ENCODE results near the gene HAX1.
"Not testable (repeated sequence)": the region's sequence is repeated elsewhere in the genome, so short reads cannot be mapped to it uniquely, and the experiment has no call there.

HAX1 gene

DNA sequence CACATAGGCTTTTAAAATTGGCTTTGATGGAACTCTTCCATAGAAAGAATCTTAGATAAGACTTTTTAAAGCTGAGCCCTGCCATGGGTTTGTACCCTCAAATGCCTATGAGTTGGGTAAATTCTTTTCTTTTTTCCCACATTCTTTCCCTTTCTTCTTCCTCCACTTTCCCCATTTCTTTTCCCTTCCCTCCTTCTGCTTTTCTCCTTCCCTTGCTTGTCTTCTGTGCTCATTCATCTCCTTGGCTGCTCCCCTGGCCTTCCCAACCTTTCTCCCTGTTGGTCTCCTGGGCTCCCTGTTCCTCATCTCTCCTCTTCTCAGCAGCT, 49.1 kb downstream of the HAX1 start:
- POLR2A ChIA-PET; H3K36me3 ChIP-seq (ENCODE audit: control insufficient read depth in 2 of 2, insufficient read depth in 1 of 2, low read length in 2 of 2); H3K9me3 ChIP-seq (ENCODE audit: control insufficient read depth, insufficient read depth, low read depth, low read length); H3K27ac ChIP-seq (ENCODE audit: extremely low read depth, low read depth, low read length); H3K4me3 ChIP-seq (ENCODE audit: low read depth, low read length); H3K4me1 ChIP-seq (ENCODE audit: control insufficient read depth, insufficient read depth, low read length): not testable (repeated sequence)
- CTCF ChIA-PET, result interaction anchor here (0.6 to 0.7 kb wide), 3 partner anchors 13 to 439 kb away, joined by 3 to 5 read pairs (median 3); no protein-coding TSS in a partner anchor
- TF ChIP-seq PRDM1 (tag by site-specific recombination; IDR thresholded peaks at IDR 0.05), result peak; percentile 81

DNA sequence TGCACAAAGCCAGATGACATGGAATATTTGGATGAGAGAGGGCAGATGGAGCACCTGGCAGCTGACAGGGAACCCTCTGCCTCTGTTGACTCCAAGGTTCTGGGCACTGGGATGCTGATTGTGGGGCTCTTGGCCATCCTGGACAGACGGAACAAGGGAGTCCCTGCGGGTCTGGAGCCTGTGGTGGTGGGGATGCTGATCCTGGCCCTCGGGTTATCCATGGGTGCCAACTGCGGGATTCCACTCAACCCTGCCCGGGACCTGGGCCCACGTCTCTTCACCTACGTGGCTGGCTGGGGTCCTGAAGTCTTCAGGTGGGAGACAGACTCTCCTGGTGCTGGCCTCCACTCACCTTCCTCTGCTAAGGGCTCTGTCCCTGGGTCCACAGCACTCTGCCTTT, 51.1 kb downstream of the HAX1 start:
- peaks cover 6% of the 10 kb centered on the region for H3K4me1 ChIP-seq (ENCODE audit: control insufficient read depth, insufficient read depth, low read length)
- TF ChIP-seq ZNF791 (tag by site-specific recombination; IDR thresholded peaks at IDR 0.05), result no peak
- TF ChIP-seq, protein P1, sequence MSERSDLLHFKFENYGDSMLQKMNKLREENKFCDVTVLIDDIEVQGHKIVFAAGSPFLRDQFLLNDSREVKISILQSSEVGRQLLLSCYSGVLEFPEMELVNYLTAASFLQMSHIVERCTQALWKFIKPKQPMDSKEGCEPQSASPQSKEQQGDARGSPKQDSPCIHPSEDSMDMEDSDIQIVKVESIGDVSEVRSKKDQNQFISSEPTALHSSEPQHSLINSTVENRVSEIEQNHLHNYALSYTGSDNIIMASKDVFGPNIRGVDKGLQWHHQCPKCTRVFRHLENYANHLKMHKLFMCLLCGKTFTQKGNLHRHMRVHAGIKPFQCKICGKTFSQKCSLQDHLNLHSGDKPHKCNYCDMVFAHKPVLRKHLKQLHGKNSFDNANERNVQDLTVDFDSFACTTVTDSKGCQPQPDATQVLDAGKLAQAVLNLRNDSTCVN (tag by site-specific recombination; optimal IDR thresholded peaks at IDR 0.05), result no peak
- no peak for TF ChIP-seq ZNF654 (tag by site-specific recombination; IDR thresholded peaks at IDR 0.05; ENCODE audit: low read depth)
- TF ChIP-seq ZNF341 (tag by site-specific recombination; IDR thresholded peaks at IDR 0.05; ENCODE audit: low read depth), result no peak
- TF ChIP-seq HOXA7 (CRISPR knock-in tag; IDR thresholded peaks at IDR 0.05; ENCODE audit: borderline replicate concordance), result no peak
- no peak for TF ChIP-seq ZNF10 (tag by site-specific recombination; IDR thresholded peaks at IDR 0.05)
- TF ChIP-seq, protein P2, sequence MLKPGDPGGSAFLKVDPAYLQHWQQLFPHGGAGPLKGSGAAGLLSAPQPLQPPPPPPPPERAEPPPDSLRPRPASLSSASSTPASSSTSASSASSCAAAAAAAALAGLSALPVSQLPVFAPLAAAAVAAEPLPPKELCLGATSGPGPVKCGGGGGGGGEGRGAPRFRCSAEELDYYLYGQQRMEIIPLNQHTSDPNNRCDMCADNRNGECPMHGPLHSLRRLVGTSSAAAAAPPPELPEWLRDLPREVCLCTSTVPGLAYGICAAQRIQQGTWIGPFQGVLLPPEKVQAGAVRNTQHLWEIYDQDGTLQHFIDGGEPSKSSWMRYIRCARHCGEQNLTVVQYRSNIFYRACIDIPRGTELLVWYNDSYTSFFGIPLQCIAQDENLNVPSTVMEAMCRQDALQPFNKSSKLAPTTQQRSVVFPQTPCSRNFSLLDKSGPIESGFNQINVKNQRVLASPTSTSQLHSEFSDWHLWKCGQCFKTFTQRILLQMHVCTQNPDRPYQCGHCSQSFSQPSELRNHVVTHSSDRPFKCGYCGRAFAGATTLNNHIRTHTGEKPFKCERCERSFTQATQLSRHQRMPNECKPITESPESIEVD (tag by site-specific recombination; IDR thresholded peaks at IDR 0.05), result no peak
- TF ChIP-seq ZNF174 (tag by site-specific recombination; IDR thresholded peaks at IDR 0.05), result no peak
- TF ChIP-seq OSR2 (tag by site-specific recombination; IDR thresholded peaks at IDR 0.05), result no peak
- TF ChIP-seq ZNF416 (tag by site-specific recombination; IDR thresholded peaks at IDR 0.05), result no peak
- no peak for TF ChIP-seq ZNF677 (tag by site-specific recombination; IDR thresholded peaks at IDR 0.05)
- no peak for TF ChIP-seq KLF7 (tag by site-specific recombination; IDR thresholded peaks at IDR 0.05; ENCODE audit: borderline replicate concordance)
- TF ChIP-seq, protein P3, sequence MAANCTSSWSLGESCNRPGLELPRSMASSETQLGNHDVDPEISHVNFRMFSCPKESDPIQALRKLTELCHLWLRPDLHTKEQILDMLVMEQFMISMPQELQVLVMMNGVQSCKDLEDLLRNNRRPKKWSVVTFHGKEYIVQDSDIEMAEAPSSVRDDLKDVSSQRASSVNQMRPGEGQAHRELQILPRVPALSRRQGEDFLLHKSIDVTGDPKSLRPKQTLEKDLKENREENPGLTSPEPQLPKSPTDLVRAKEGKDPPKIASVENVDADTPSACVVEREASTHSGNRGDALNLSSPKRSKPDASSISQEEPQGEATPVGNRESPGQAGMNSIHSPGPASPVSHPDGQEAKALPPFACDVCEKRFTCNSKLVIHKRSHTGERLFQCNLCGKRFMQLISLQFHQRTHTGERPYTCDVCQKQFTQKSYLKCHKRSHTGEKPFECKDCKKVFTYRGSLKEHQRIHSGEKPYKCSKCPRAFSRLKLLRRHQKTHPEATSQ (tag by site-specific recombination; IDR thresholded peaks at IDR 0.05), result no peak
- H3K9me3 ChIP-seq (ENCODE audit: control insufficient read depth, insufficient read depth, low read depth, low read length), result no peaks in the 10 kb centered on the region
- no peak overlapping the region for H3K4me3 ChIP-seq (ENCODE audit: low read depth, low read length)
- H3K27ac ChIP-seq (ENCODE audit: extremely low read depth, low read depth, low read length), result no peak overlapping the region
- CTCF ChIA-PET, result interaction anchor here (0.6 to 1.8 kb wide), 9 partner anchors 9 to 156 kb away, joined by 3 to 10 read pairs (median 3); no protein-coding TSS in a partner anchor
- peaks cover 0 to 5% of the 10 kb centered on the region in 2 experiments; a peak in 1 of 3 replicates for H3K36me3 ChIP-seq (ENCODE audit: control insufficient read depth in 2 of 2, insufficient read depth in 1 of 2, low read length in 2 of 2)
- POLR2A ChIA-PET, result no interaction called here

DNA sequence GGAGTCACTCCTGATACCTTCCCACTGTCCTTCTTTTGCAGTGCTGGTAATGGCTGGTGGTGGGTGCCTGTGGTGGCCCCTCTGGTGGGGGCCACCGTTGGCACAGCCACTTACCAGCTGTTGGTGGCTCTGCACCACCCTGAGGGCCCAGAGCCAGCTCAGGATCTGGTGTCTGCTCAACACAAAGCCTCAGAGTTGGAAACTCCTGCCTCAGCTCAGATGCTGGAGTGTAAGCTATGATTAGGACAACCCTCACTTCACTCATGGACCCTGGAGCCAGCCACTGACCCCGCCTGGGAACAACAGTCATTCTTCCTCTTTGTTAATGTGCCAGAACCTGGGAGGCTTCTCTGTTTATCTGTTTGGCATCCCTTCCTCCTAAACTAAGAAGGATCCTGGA, 51.8 kb downstream of the HAX1 start:
- TF ChIP-seq ZNF133 (tag by site-specific recombination; IDR thresholded peaks at IDR 0.05) (no peak), ZNF184 (tag by site-specific recombination; IDR thresholded peaks at IDR 0.05) (no peak), KLF8 (tag by site-specific recombination; IDR thresholded peaks at IDR 0.05) (no peak), ZNF274 (IDR thresholded peaks at IDR 0.05; ENCODE audit: low read length) (no peak), ZNF274 (tag by site-specific recombination; IDR thresholded peaks at IDR 0.05; ENCODE audit: borderline replicate concordance) (no peak)
- TF ChIP-seq, protein P4, sequence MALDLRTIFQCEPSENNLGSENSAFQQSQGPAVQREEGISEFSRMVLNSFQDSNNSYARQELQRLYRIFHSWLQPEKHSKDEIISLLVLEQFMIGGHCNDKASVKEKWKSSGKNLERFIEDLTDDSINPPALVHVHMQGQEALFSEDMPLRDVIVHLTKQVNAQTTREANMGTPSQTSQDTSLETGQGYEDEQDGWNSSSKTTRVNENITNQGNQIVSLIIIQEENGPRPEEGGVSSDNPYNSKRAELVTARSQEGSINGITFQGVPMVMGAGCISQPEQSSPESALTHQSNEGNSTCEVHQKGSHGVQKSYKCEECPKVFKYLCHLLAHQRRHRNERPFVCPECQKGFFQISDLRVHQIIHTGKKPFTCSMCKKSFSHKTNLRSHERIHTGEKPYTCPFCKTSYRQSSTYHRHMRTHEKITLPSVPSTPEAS (tag by site-specific recombination; IDR thresholded peaks at IDR 0.05), result no peak
- TF ChIP-seq, protein P5, sequence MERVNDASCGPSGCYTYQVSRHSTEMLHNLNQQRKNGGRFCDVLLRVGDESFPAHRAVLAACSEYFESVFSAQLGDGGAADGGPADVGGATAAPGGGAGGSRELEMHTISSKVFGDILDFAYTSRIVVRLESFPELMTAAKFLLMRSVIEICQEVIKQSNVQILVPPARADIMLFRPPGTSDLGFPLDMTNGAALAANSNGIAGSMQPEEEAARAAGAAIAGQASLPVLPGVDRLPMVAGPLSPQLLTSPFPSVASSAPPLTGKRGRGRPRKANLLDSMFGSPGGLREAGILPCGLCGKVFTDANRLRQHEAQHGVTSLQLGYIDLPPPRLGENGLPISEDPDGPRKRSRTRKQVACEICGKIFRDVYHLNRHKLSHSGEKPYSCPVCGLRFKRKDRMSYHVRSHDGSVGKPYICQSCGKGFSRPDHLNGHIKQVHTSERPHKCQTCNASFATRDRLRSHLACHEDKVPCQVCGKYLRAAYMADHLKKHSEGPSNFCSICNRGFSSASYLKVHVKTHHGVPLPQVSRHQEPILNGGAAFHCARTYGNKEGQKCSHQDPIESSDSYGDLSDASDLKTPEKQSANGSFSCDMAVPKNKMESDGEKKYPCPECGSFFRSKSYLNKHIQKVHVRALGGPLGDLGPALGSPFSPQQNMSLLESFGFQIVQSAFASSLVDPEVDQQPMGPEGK (tag by site-specific recombination; IDR thresholded peaks at IDR 0.05), result no peak
- Histone ChIP-seq H3K4me3 (ENCODE audit: low read depth, low read length) (no peak overlapping the region), H3K4me1 (ENCODE audit: control insufficient read depth, insufficient read depth, low read length) (peaks cover 10% of the 10 kb centered on the region), H3K27ac (ENCODE audit: extremely low read depth, low read depth, low read length) (no peak overlapping the region), H3K36me3 (ENCODE audit: control insufficient read depth in 2 of 2, insufficient read depth in 1 of 2, low read length in 2 of 2) (peaks cover 0 to 8% of the 10 kb centered on the region in 2 experiments; a peak in 1 of 3 replicates), H3K9me3 (ENCODE audit: control insufficient read depth, insufficient read depth, low read depth, low read length) (no peaks in the 10 kb centered on the region)
- POLR2A ChIA-PET, result no interaction called here
- CTCF ChIA-PET, result interaction anchor here (0.6 to 4.6 kb wide), 9 partner anchors 10 to 420 kb away, joined by 3 to 68 read pairs (median 3); no protein-coding TSS in a partner anchor

All from HEK293 (cell line).